HepG2 (cell line): Measurements from ENCODE around the gene THADA. TPM values are rescaled to one million over a fixed set of nuclear protein-coding genes. Genes with fewer than 3 reads are reported as not detected.

ENCODE experiments used
- MXD1 ChIP-seq: sonication (generic); formaldehyde crosslinking; IDR thresholded peaks from 2 replicates; pipeline ENCODE4 v1.4.0; 2020; ENCODE audit warnings: mild to moderate bottlenecking, missing genetic modification reagents
- NCOA2 ChIP-seq: sonication (generic); formaldehyde crosslinking; IDR thresholded peaks from 2 replicates; pipeline ENCODE4 v1.8.0; 2022; ENCODE audit warnings: inconsistent platforms
- NRL ChIP-seq: sonication (generic); formaldehyde crosslinking; IDR thresholded peaks from 2 replicates; pipeline ENCODE4 v1.5.0; 2020; ENCODE audit warnings: missing genetic modification reagents, mild to moderate bottlenecking, moderate library complexity, borderline replicate concordance
- RCOR2 ChIP-seq: IDR thresholded peaks from 2 replicates; pipeline ENCODE4 v1.6.1; 2016; ENCODE audit warnings: missing biosample characterization, missing genetic modification reagents
- SUZ12 ChIP-seq: fragments of 150-350 bp; IDR thresholded peaks from 2 replicates; pipeline ENCODE4 v1.6.1; 2014; ENCODE audit warnings: low read depth, low read length
- ZFP36L1 ChIP-seq: sonication (generic); formaldehyde crosslinking; IDR thresholded peaks from 2 replicates; pipeline ENCODE4 v1.8.0; 2022; ENCODE audit warnings: mild to moderate bottlenecking, missing genetic modification reagents, moderate library complexity
- ZMYM3 ChIP-seq: sonication (generic); formaldehyde crosslinking; IDR thresholded peaks from 2 replicates; pipeline ENCODE4 v1.5.1; 2020; ENCODE audit warnings: mild to moderate bottlenecking, missing genetic modification reagents
- ZNF142 ChIP-seq: sonication (generic); formaldehyde crosslinking; IDR thresholded peaks from 2 replicates; pipeline ENCODE4 v1.4.0; 2020; ENCODE audit warnings: missing genetic modification reagents
- ZNF430 ChIP-seq: sonication (generic); formaldehyde crosslinking; IDR thresholded peaks from 2 replicates; pipeline ENCODE4 v1.9.0; 2021; ENCODE audit warnings: mild to moderate bottlenecking, missing genetic modification reagents
- ZNF710 ChIP-seq: sonication (generic); formaldehyde crosslinking; IDR thresholded peaks from 2 replicates; pipeline ENCODE4 v1.5.0; 2020; ENCODE audit warnings: mild to moderate bottlenecking, missing genetic modification reagents, borderline replicate concordance
- polyA plus RNA-seq, 8 experiments: library from polyadenylated mRNA; depleted of rRNA in 3 of 8; stranded (reverse) in 7 of 8; unstranded in 1 of 8; fragments of >200 nt; fragmentation: Illumina TruSeq in 4 of 8; extraction: Trizol in 4 of 8; gene quantifications; 2 replicates each; pipeline versions ENCODE4 v1.2.1 to v1.2.3, GENCODE V29; 2011 to 2016; ENCODE audit warnings: low read depth in 4 of 8, missing spikeins in 1 of 8, mixed read lengths in 1 of 8; ENCODE audit not compliant: insufficient read depth in 1 of 8
- total RNA-seq, 5 experiments: library from RNA; depleted of rRNA; stranded (reverse); fragments of >200 nt; fragmentation: Illumina TruSeq; extraction: Trizol; gene quantifications; 2 replicates each; pipeline ENCODE4 v1.2.3, GENCODE V29; 2016; ENCODE audit warnings: low read depth in 1 of 5

THADA gene
- total and polyA plus RNA-seq, 2 of the 13 experiments (the other 11 are each of a cell fraction or from before 2014, with no cell fraction given): 12.7 to 21.7 TPM

- peak; percentile 25; the same call in 1 of the 2 replicates for TF ChIP-seq ZNF142 (CRISPR knock-in tag)
- TF ChIP-seq NCOA2 (CRISPR knock-in tag): peak; percentile 91
- TF ChIP-seq SUZ12: no peak
- no peak for TF ChIP-seq ZNF430 (CRISPR knock-in tag)
- peak; percentile 64; the same call in 1 of the 2 replicates for TF ChIP-seq ZNF710
- no peak for TF ChIP-seq MXD1 (CRISPR knock-in tag)
- peak; percentile 89 for TF ChIP-seq RCOR2
- no peak for TF ChIP-seq NRL (CRISPR knock-in tag)
- peak; percentile 44; the same call in 1 of the 2 replicates for TF ChIP-seq ZFP36L1 (CRISPR knock-in tag)
- TF ChIP-seq ZMYM3: no peak; the same call in 1 of the 2 replicates
- TF ChIP-seq, all 625 proteins: peak for 138
Observed at GRCh38 chr2:43424262-43425207, 171.3 kb downstream of the THADA start (continued).
